Measurements from ENCODE around the gene GRID1.

The GRID1 gene

GRCh38 chr10:85557706-85558105, 808.9 kb downstream of the GRID1 start:
- DNase-seq, result no peak

DNA sequence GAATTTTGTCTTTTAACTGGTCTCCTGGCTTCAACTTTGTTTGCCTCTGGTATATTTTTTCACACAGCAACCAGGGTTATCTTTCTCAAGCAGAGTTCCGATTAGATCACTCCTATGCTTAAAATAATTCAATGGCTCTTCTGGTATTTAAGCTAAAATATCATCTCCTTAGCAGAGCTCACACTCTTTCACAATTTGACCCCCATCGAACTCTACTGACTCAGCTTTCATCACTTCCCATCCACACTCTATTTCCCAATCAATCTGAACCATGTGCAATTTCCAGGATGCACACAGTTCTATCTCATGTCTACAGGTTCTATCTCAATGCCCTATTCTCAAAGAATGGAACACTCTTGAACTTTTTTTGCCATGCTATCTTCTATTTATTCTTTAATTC, 809.5 kb downstream of the GRID1 start:
- DNase-seq, result peak; percentile 49

All from fibroblast of skin of abdomen (primary cell).